ENCODE measurements around the gene SPATA1. TPM values are rescaled to one million over a fixed set of nuclear protein-coding genes. Genes with fewer than 3 reads are reported as not detected.

SPATA1 gene
- total and polyA plus RNA-seq, 2 of the 4 experiments (the other 2 are of a cell fraction), result under 0.01 to 0.56 TPM

- Histone ChIP-seq H3K4me2 (ENCODE audit: low read depth, low read length) (peak overlapping the region; percentile 86), H3K56ac (ENCODE audit: extremely low read depth, insufficient read depth, low read length) (peak overlapping the region; percentile 75), H2AFZ (replicated peaks; ENCODE audit: low read length, poor library complexity) (peak overlapping the region; percentile 77), H3K27me3 (ENCODE audit: control insufficient read depth, insufficient read depth, low read length) (no peaks in the 10 kb centered on the region), H2BK120ac (ENCODE audit: low read depth, low read length) (peak overlapping the region; percentile 73), H3K79me1 (ENCODE audit: low read depth in 1 of 2, low read length in 2 of 2) (no peaks in the 10 kb centered on the region), H3K9ac (ENCODE audit: low read depth, low read length) (peak overlapping the region; percentile 61), H4K8ac (ENCODE audit: low read depth in 2 of 2, low read length in 2 of 2) (peak overlapping the region; percentile 63 to 83; a peak in 3 of 4 replicates), H3K27ac (ENCODE audit: insufficient read depth, low read length) (peak overlapping the region; percentile 72; the same call in 1 of the 2 replicates), H3K14ac (replicated peaks; ENCODE audit: low read depth, low read length) (peak overlapping the region; percentile 76; the same call in 1 of the 2 replicates), H3K18ac (ENCODE audit: low read depth, low read length) (peak overlapping the region; percentile 85; the same call in 1 of the 2 replicates), H2AK9ac (replicated peaks; ENCODE audit: low read depth, low read length, poor library complexity) (no peak overlapping the region), H2AK5ac (ENCODE audit: low read depth, low read length) (0 out of 2 replicates have a peak overlapping the region, but pooled peaks have one; percentile 24), H4K5ac (ENCODE audit: low read depth, low read length) (peak overlapping the region; percentile 83; the same call in 1 of the 2 replicates), H3K4ac (ENCODE audit: low read depth, low read length) (peak overlapping the region; percentile 10; the same call in 1 of the 2 replicates), H2BK15ac (ENCODE audit: low read depth, low read length) (peak overlapping the region; percentile 96; the same call in 2 of the 3 replicates), H2BK20ac (ENCODE audit: low read depth, low read length) (peak overlapping the region; percentile 69; the same call in 1 of the 2 replicates), H2BK5ac (ENCODE audit: low read depth, low read length, poor library complexity, severe bottlenecking) (peak overlapping the region; percentile 75), H4K91ac (ENCODE audit: insufficient read depth, low read depth, low read length) (peak overlapping the region; percentile 56), H3K4me1 (ENCODE audit: control insufficient read depth, insufficient read depth, low read length) (peaks cover 3% of the 10 kb centered on the region), H3K4me3 (ENCODE audit: insufficient read depth, low read depth, low read length) (peak overlapping the region; percentile 36; the same call in 1 of the 2 replicates), H3K36me3 (ENCODE audit: control insufficient read depth, insufficient read depth, low read length) (no peaks in the 10 kb centered on the region), H3K9me3 (ENCODE audit: control insufficient read depth, insufficient read depth, low read length) (peaks cover 2% of the 10 kb centered on the region), H4K20me1 (ENCODE audit: insufficient read depth, low read length) (no peaks in the 10 kb centered on the region), H3K23ac (ENCODE audit: low read depth, low read length) (peak overlapping the region; percentile 80; the same call in 1 of the 2 replicates), H3K9me1 (ENCODE audit: insufficient read depth, low read length) (no peaks in the 10 kb centered on the region)
- ChIA-PET CTCF (interaction anchor here (0.7 to 1.6 kb wide), 2 partner anchors 8 to 10 kb away, joined by 3 to 6 read pairs; no protein-coding TSS in a partner anchor), POLR2A (ENCODE audit: unreplicated experiment) (interaction anchor here (0.6 kb wide), 1 partner anchor 437 kb away, joined by 3 read pairs; no protein-coding TSS in a partner anchor)
- dilution Hi-C loops (cut with HindIII; ENCODE audit: low sequenced_read_pairs, unreplicated experiment) (no loop called here), in situ Hi-C loops (cut with MboI; ENCODE audit: low sequenced_read_pairs) (loop anchor here (25.0 kb wide), 2 partner anchors 326 to 474 kb away; partner anchors contain the start of gene PRKACB), intact Hi-C loops (cut with micrococcal nuclease) (loop anchor here (10.0 kb wide), 1 partner anchor 707 kb away; no protein-coding TSS in a partner anchor)
- TF ChIP-seq FOS (IDR thresholded peaks at IDR 0.05; ENCODE audit: low read depth, low read length) (no peak), CEBPB (IDR thresholded peaks at IDR 0.05; ENCODE audit: low read depth, low read length) (no peak), USF2 (IDR thresholded peaks at IDR 0.05; ENCODE audit: low read depth, low read length) (no peak), RFX5 (IDR thresholded peaks at IDR 0.05; ENCODE audit: low read depth, low read length) (no peak), CTCF (conservative IDR thresholded peaks at IDR 0.05; ENCODE audit: low read depth, low read length) (no peak), MXI1 (IDR thresholded peaks at IDR 0.05; ENCODE audit: borderline replicate concordance, low read depth, low read length) (no peak), MAFK (IDR thresholded peaks at IDR 0.05; ENCODE audit: low read depth, low read length) (no peak; the same call in 1 of the 2 replicates), POLR2A (IDR thresholded peaks at IDR 0.05; ENCODE audit: low read depth, low read length) (no peak), ELK1 (IDR thresholded peaks at IDR 0.05; ENCODE audit: borderline replicate concordance, low read depth, low read length) (no peak)
- BruUV-seq (replicated peaks), result no TSS peak
- WGBS, 2 experiments (ENCODE audit: extremely low coverage in 2 of 2, insufficient read length in 1 of 2), result no CpG with 5 or more reads among the region's 3 CpGs
- DNase-seq (peak; percentile 78), ATAC-seq (ENCODE audit: low read depth) (peak; percentile 87)
Measured at GRCh38 chr1:84611796-84612195, 105.6 kb downstream of the SPATA1 start.
